A673 (cell line): Measurements from ENCODE around the gene HES2. TPM values are rescaled to one million over a fixed set of nuclear protein-coding genes. Genes with fewer than 3 reads are reported as not detected.

ENCODE experiments used
- BruUV-seq: library from RNA; stranded (reverse); fragments of 400-500 nt; replicated peaks from 2 replicates; lab custom pipeline; 2021; lab: Mats Ljungman, UMichigan
- CTCF ChIA-PET: fragments of 300-600 bp; sonication (Branson Sonifier 250); formaldehyde crosslinking; loops from one replicate; lab custom pipeline; 2022; ENCODE audit warnings: antibody characterized with exemption; lab: Charles Lee
- POLR2A ChIA-PET: fragments of 300-600 bp; sonication (Branson Sonifier 250); formaldehyde crosslinking; loops from one replicate; lab custom pipeline; 2022; ENCODE audit warnings: antibody characterized with exemption; ENCODE audit not compliant: low non-redundant PET; lab: Charles Lee
- DNase-seq: peaks from one replicate; pipeline ENCODE4 v3.0.0-alpha.2; 2015; ENCODE audit warnings: low spot score
- H3K27ac ChIP-seq: fragments of 200-600 bp; sonication (generic); 2 replicates; pipeline ENCODE4 v1.5.1; 2016; ENCODE audit warnings: mixed run types, low read depth, mild to moderate bottlenecking, mixed read lengths, antibody characterized with exemption, low read length; ENCODE audit not compliant: poor library complexity, severe bottlenecking
- H3K27me3 ChIP-seq: fragments of 200-600 bp; sonication (generic); replicated peaks from 2 replicates; pipeline ENCODE4 v1.6.1; 2017; ENCODE audit warnings: mixed run types, low read depth, mild to moderate bottlenecking, mixed read lengths, antibody characterized with exemption, low read length; ENCODE audit not compliant: insufficient read depth, poor library complexity
- H3K36me3 ChIP-seq: fragments of 200-600 bp; sonication (generic); 2 replicates; pipeline ENCODE4 v1.6.1; 2016; ENCODE audit warnings: mixed run types, mild to moderate bottlenecking, mixed read lengths, antibody characterized with exemption, low read length; ENCODE audit not compliant: insufficient read depth, poor library complexity, severe bottlenecking
- H3K4me1 ChIP-seq: fragments of 200-600 bp; sonication (generic); 2 replicates; pipeline ENCODE4 v1.6.1; 2017; ENCODE audit warnings: mixed run types, mild to moderate bottlenecking, mixed read lengths, antibody characterized with exemption, low read length; ENCODE audit not compliant: insufficient read depth, poor library complexity, severe bottlenecking
- H3K4me3 ChIP-seq: fragments of 200-600 bp; sonication (generic); 2 replicates; pipeline ENCODE4 v1.5.1; 2016; ENCODE audit warnings: low read depth, mixed run types, mild to moderate bottlenecking, mixed read lengths, low read length; ENCODE audit not compliant: poor library complexity, severe bottlenecking
- H3K9me3 ChIP-seq: fragments of 200-600 bp; sonication (generic); 2 replicates; pipeline ENCODE4 v1.6.1; 2016; ENCODE audit warnings: mixed run types, low read depth, mild to moderate bottlenecking, mixed read lengths, antibody characterized with exemption, low read length; ENCODE audit not compliant: poor library complexity, severe bottlenecking
- EZH2 ChIP-seq: fragments of 200-600 bp; sonication (generic); IDR thresholded peaks from 2 replicates; pipeline ENCODE4 v1.6.1; 2017; ENCODE audit warnings: borderline replicate concordance, low read depth, mild to moderate bottlenecking, mixed read lengths, antibody characterized with exemption, low read length; ENCODE audit not compliant: poor library complexity, severe bottlenecking
- intact Hi-C: fragments of 100-400 bp; cut with micrococcal nuclease; formaldehyde crosslinking; loops from one replicate; pipeline ENCODE4 v1.10.0; 2022; ENCODE audit not compliant: unreplicated experiment
- total RNA-seq: library from RNA; stranded (reverse); gene quantifications from 2 replicates; pipeline ENCODE4 v1.2.3, GENCODE V29; 2021
- TF ChIP-seq, protein P1 (sequence below): fragments of 300-800, 200-600 bp; sonication (generic); conservative IDR thresholded peaks from 2 replicates; pipeline ENCODE4 v1.5.1; 2017; ENCODE audit warnings: low read depth, mild to moderate bottlenecking, antibody characterized with exemption, low read length, moderate library complexity, mixed read lengths

Gene HES2
- total RNA-seq, 1 experiment from 2014 or later = not detected

GRCh38 chr1:6463120-6463412, 43.3 kb upstream of the HES2 start:
- H3K9me3 ChIP-seq = no peaks in the 10 kb centered on the region
- H3K4me1 ChIP-seq = no peaks in the 10 kb centered on the region
- ChIA-PET POLR2A (no interaction called here), CTCF (no interaction called here)
- no peaks in the 10 kb centered on the region for H3K36me3 ChIP-seq
- H3K27ac ChIP-seq = no peak overlapping the region
- intact Hi-C loops = no loop called here
- H3K27me3 ChIP-seq = peaks cover 5% of the 10 kb centered on the region
- no peak for DNase-seq
- no peak overlapping the region for H3K4me3 ChIP-seq
- BruUV-seq = no TSS peak
- TF ChIP-seq, protein P1, sequence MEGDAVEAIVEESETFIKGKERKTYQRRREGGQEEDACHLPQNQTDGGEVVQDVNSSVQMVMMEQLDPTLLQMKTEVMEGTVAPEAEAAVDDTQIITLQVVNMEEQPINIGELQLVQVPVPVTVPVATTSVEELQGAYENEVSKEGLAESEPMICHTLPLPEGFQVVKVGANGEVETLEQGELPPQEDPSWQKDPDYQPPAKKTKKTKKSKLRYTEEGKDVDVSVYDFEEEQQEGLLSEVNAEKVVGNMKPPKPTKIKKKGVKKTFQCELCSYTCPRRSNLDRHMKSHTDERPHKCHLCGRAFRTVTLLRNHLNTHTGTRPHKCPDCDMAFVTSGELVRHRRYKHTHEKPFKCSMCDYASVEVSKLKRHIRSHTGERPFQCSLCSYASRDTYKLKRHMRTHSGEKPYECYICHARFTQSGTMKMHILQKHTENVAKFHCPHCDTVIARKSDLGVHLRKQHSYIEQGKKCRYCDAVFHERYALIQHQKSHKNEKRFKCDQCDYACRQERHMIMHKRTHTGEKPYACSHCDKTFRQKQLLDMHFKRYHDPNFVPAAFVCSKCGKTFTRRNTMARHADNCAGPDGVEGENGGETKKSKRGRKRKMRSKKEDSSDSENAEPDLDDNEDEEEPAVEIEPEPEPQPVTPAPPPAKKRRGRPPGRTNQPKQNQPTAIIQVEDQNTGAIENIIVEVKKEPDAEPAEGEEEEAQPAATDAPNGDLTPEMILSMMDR = no peak
- TF ChIP-seq EZH2 = no peak

GRCh38 chr1:6462412-6463119, 42.8 kb upstream of the HES2 start:
- BruUV-seq = no TSS peak
- no peak for DNase-seq
- H3K27me3 ChIP-seq = peaks cover 7% of the 10 kb centered on the region
- no peaks in the 10 kb centered on the region for H3K4me1 ChIP-seq
- H3K4me3 ChIP-seq = no peak overlapping the region
- H3K9me3 ChIP-seq = no peaks in the 10 kb centered on the region
- no peak overlapping the region for H3K27ac ChIP-seq
- ChIA-PET CTCF (interaction anchor here (0.6 kb wide), 1 partner anchor 40 kb away, joined by 3 read pairs; no protein-coding TSS in a partner anchor), POLR2A (no interaction called here)
- intact Hi-C loops = no loop called here
- no peak for TF ChIP-seq EZH2
- TF ChIP-seq, protein P1 = no peak
- H3K36me3 ChIP-seq = no peaks in the 10 kb centered on the region

DNA sequence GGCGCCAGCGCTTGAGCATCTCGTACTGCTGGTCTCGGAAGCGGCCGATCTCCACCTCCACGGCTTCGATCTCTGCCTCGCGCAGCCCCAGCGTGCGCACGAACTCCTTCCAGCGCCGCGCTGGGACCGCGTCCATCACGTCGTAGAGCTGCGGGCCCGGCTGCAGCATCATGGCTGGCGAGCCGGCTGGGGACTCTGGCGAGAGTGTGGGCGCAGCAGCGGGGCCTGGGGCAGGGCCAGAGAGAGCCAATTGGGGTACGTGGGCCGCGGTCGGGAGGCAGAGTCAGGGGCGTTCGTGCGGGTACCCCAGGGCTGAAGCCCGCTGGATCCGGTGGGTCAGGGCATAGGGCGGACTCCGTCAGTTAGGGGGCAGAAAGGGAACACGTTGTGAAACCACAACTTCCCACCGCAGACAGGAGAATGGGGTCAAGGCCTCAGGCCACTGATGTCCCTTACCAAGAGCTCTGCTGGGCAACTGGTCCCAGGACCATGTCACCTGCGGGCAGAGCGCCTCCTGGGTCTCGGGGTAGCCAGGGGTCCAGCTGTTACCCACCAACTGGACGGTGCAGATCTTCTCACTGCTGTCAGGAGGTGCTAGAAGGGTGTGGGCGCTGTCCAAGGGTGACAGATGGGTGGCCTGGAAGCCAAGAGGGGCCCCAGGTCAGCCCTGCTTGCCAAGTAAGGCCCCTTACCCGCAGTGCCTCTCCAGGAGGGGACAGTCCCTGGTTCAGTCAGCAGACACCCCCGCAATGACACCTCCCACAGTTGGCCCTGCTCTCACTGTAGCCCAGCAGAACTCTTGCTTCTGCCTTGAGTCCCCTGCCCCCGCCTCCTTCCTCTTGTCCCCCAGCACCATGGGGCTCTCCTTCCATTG, 42.1 kb upstream of the HES2 start:
- intact Hi-C loops = no loop called here
- no peak for DNase-seq
- no peaks in the 10 kb centered on the region for H3K9me3 ChIP-seq
- H3K4me3 ChIP-seq = no peak overlapping the region
- TF ChIP-seq EZH2 = no peak
- TF ChIP-seq, protein P1 = no peak
- H3K4me1 ChIP-seq = no peaks in the 10 kb centered on the region
- no peak overlapping the region for H3K27ac ChIP-seq
- ChIA-PET CTCF (interaction anchor here (0.6 kb wide), 1 partner anchor 40 kb away, joined by 3 read pairs; no protein-coding TSS in a partner anchor), POLR2A (no interaction called here)
- H3K27me3 ChIP-seq = peaks cover 14% of the 10 kb centered on the region
- no peaks in the 10 kb centered on the region for H3K36me3 ChIP-seq
- no TSS peak for BruUV-seq
